Hindlimb muscle (tissue), 1 donor: ENCODE data around the gene NPB. TPM values are rescaled to one million over a fixed set of nuclear protein-coding genes. Genes with fewer than 3 reads are reported as not detected.

Experiments used
- DNase-seq: peaks from one replicate; pipeline ENCODE4 v3.0.0-alpha.2; 2013
- polyA plus RNA-seq: library from polyadenylated mRNA; unstranded; fragments of 120-200 nt; gene quantifications from one replicate; pipeline ENCODE4 v1.2.1, GENCODE V29; 2013; ENCODE audit not compliant: insufficient read length

The NPB gene
- polyA plus RNA-seq, result 0.96 TPM

GRCh38 chr17:81902023-81902652, at the start of gene NPB:
TSS of gene NPB (plus strand) at chr17:81902238. CDS start at chr17:81902278, 40 bp downstream.
- DNase-seq, result no peak

- DNase-seq, result no peak
These were observed 46.9 kb upstream of the NPB start for GRCh38 chr17:81854974-81855774.

GRCh38 chr17:81858170-81858966, 43.7 kb upstream of the NPB start:
- no peak for DNase-seq

DNA sequence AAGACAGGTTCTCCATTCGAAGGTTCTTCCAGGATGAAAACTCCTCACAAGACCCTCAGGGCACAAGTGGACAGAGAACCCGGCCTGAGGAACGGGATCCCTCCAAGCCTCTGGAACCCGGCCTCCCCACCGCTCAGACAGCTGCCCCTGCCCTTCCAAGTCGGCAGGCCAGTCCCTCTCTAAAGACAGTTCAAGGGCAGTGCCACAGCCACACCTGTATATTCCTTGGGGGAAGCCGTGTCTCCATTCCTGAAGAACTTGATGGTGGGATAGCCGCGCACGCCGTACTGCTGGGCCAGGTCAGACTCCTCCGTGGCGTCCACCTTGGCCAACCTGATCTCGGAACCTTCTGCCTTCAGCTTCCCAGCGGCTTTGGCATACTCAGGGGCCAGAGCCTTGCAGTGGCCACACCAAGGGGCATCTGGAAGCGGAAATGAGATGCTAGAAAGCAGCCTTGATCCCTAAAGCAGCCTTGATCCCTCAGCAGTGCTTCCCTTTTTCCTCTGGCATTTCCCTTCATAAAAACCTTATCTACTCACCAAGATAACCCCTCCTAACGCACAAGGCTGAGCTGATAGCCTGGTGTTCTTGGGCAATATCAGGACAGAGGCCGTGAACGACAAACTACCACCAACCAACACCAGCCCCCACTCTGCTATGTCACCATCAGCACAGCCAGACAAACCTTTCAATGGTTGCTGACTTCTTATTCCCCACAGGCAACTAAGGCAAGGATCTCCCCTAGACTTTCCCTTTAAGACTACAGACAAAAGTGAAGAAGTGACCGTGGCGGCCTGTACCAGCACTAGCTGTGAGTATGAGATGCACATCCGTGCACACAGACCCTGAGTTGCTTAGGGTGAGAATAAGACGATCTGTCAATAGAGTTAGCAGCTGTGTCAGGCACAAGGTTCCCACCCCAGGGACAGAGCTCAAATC, 42.8 kb upstream of the NPB start:
- no peak for DNase-seq

- no peak for DNase-seq
These were observed 41.9 kb upstream of the NPB start, which contains the start of gene P4HB for GRCh38 chr17:81859906-81860755. TSS of gene P4HB (minus strand) at chr17:81860535. CDS start at chr17:81860471, 64 bp downstream.

- DNase-seq, result peak; percentile 100
These were observed 41.1 kb upstream of the NPB start for GRCh38 chr17:81860756-81861568.

DNA sequence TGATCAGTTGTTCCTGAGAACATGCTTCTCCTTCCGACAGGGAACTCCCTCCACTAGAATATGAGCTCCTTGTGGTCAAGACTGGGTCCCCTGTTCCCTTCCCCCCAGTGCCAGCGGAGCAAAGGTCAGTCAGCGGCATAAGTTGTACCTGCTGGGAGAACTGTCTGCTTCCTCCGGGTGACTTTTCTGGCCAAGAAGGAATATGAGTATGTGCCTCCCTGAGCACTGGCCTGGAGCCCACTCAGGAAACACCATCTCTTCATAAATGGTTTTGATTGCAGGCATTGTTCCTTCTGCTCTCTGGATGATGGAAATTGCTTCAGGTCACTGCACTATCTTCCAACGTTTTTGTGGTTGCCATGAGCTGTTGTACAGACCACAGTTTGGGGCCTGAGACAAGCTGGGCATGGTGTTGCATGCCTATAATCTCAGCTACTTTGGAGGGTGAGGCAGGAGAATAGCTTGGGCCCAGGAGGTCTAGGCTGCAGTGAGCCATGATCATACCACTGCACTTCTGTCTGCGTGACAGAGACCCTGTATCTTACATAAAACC, 38.8 kb upstream of the NPB start:
- no peak for DNase-seq

GRCh38 chr17:81863833-81864768, 37.9 kb upstream of the NPB start:
- no peak for DNase-seq

DNA sequence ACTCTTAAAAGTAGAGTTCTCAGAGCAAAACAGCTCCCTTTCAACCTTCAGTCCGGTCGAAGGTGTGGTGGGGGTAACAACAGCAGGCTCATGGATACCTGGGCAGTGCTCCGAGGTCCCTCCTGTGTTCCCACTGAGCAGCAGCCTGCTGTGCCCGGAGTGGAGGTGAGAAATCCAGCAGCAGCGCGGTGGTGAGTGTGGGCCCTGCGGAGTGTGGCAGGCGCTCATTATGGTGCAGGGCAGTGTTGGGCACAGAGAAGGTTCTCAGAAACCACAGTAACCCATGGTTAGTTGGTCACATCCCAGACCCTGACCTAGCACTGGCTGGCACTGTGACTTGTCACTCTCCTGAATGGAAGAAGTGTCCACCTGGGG, 36.7 kb upstream of the NPB start:
- no peak for DNase-seq

DNA sequence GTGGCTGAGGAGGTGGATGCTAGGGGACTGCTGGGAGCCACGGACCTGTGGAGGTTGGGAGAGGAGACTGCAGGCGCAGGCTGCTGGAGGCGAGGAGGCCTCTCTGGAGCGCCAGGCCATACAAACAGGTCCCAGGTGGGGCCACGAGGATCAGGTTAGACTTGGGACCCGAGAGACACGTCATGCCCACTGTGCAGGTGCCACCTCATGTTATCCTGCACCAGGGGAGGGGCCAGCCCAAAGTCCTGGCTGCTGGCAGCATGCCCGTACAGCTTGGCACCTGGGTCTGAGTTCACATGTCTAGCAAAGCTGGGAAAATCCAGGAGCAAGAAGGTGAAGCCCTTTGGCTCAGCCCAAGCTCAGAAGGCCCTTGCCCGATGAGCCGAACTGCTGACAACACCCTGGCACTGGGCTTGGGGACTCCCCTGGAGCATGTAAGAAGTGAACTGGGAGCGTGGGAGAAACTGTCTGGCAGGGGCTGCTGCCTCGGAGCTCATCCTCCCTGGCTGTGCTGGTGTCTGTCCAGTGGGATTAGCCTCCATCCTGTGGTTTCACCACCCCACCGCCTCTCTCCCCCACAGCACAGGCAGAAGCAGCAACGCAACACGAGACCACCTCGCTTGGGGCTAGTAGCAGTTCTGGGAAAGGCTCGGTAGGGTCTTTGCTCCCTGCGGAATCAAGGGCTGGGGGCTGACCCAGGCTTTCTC, 36.2 kb upstream of the NPB start:
- DNase-seq, result no peak

GRCh38 chr17:81866440-81867169, 35.4 kb upstream of the NPB start:
- no peak for DNase-seq

GRCh38 chr17:81867170-81867990, 34.7 kb upstream of the NPB start:
- no peak for DNase-seq

DNA sequence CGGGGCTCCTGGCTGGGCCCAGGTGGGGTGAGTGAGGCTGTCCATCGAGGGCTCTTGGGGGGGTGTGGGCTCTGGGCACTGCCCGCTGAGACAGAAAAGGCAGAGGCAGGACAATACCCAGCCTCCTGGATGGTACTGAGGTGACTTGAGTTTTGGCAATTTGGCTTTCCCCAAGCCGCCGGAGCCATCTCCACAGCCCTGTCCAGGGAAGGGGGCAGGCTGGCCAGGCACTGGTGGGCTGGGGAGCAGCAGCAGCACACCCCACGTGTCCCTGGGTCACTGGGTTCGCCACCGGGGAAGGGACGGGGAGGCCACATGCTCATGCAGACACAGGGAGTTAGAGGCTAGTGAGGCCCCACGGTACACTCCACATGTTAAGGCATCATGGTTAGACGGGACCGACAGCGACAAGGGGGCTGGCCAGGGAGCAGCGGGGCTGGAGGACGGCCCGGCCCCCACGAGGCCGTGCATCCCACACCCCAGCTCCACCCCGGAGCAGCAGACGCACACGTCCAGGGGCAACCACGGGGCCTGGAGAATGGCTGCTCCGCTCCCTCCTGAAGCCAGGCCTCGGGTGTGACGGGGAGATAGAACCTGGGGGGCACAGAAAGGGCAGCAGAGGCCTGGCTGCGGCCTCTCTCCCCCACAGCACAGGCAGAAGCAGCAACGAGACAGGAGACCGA, 33.9 kb upstream of the NPB start:
- no peak for DNase-seq

DNA sequence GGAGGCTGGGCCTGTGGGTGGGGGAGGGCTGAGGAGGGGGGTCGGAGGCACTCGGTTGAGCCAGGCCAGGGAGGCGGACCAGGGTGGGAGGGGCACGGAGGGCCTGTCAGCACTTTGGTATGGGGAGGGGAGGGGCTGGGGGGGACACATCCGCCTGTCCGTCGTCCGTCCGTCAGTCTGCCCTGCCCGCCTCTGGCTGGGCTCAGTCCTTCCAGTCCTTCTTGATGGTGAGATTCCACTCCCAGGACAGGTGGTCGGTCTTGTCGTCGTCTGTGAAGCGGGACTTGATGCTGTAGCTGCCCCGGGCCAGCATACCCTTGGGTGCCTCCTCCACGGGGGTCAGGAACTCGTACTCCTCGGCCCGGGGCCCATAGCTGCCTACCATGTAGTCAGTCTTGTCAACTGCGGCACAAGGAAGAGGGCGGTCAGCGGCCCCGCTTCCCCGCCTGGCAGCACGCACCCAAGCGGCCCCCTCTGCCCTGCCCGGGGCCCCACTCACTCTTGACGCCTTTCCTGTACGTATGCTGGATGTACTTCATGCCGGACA, 33.3 kb upstream of the NPB start:
- no peak for DNase-seq
